ENCODE data around the gene BAMBI.

Gene BAMBI

DNA sequence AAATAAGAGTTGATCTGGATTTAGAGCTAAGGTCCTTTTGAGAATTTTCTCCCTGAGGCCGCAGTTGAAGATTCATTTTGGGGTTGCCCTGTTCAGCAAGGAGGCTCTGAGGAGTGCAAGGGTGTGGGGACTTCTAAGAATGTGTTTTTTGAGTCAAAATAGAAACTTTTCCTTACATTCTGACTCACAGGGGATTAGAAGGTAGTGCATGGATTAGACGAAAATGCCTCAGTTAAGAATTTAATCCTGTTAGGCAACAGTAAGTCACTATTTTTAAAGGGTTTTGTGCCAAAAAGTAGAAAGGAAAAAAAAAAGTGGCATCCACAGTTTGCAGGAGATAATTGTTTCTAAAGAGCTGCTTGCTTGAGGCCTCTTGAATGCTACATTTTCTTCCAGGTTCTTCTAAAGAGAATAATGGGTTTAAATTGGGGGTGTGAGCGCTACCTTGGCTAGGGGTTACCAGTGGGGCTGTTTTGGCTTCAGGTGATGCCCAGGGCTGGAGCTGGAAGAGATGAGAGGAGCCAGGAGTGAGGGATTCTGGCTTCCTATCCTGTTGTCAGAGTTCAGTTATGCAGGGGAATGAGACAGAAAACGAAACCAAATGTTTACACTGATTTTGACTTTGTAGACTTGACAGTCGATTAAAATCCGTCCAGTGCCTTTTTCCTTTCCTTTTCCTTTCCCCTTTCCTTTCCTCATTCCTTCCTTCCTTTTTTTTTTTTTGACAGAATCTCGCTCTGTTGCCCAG lies 52.9 kb downstream of the BAMBI start:
- H3K9me3 ChIP-seq (replicated peaks; ENCODE audit: insufficient read depth, low read length): no peaks in the 10 kb centered on the region
- TF ChIP-seq, protein P1, sequence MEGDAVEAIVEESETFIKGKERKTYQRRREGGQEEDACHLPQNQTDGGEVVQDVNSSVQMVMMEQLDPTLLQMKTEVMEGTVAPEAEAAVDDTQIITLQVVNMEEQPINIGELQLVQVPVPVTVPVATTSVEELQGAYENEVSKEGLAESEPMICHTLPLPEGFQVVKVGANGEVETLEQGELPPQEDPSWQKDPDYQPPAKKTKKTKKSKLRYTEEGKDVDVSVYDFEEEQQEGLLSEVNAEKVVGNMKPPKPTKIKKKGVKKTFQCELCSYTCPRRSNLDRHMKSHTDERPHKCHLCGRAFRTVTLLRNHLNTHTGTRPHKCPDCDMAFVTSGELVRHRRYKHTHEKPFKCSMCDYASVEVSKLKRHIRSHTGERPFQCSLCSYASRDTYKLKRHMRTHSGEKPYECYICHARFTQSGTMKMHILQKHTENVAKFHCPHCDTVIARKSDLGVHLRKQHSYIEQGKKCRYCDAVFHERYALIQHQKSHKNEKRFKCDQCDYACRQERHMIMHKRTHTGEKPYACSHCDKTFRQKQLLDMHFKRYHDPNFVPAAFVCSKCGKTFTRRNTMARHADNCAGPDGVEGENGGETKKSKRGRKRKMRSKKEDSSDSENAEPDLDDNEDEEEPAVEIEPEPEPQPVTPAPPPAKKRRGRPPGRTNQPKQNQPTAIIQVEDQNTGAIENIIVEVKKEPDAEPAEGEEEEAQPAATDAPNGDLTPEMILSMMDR (IDR thresholded peaks at IDR 0.05; ENCODE audit: low read length): no peak
- TF ChIP-seq EZH2phosphoT487 (IDR thresholded peaks at IDR 0.05; ENCODE audit: low read length) (no peak), EZH2 (optimal IDR thresholded peaks at IDR 0.05; ENCODE audit: low read depth, low read length) (no peak)
- H4K20me1 ChIP-seq (ENCODE audit: insufficient read depth, low read length): no peaks in the 10 kb centered on the region
- H3F3A ChIP-seq (ENCODE audit: insufficient read depth, low read length): no peaks in the 10 kb centered on the region
- no peaks in the 10 kb centered on the region for H3K27me3 ChIP-seq (replicated peaks; ENCODE audit: insufficient read depth, low read length)
- peak overlapping the region; percentile 50 for H2AFZ ChIP-seq (ENCODE audit: low read length)
- no peak overlapping the region for H3K27ac ChIP-seq (ENCODE audit: low read length)
- H3K79me2 ChIP-seq (ENCODE audit: low read length): no peaks in the 10 kb centered on the region
- H3K4me1 ChIP-seq (ENCODE audit: low read length): no peaks in the 10 kb centered on the region
- peak overlapping the region; percentile 48 for H3K4me2 ChIP-seq (ENCODE audit: low read depth, low read length)
- DNase-seq: no peak
- H3K4me3 ChIP-seq (ENCODE audit: low read length): peak overlapping the region; percentile 43
- no peak overlapping the region; the same call in 1 of the 2 replicates for H3K9ac ChIP-seq (ENCODE audit: low read length)
- no peaks in the 10 kb centered on the region for H3K9me2 ChIP-seq (replicated peaks; ENCODE audit: insufficient read depth, low read length)
- H3K36me3 ChIP-seq (replicated peaks; ENCODE audit: insufficient read depth, low read length): no peaks in the 10 kb centered on the region

DNA sequence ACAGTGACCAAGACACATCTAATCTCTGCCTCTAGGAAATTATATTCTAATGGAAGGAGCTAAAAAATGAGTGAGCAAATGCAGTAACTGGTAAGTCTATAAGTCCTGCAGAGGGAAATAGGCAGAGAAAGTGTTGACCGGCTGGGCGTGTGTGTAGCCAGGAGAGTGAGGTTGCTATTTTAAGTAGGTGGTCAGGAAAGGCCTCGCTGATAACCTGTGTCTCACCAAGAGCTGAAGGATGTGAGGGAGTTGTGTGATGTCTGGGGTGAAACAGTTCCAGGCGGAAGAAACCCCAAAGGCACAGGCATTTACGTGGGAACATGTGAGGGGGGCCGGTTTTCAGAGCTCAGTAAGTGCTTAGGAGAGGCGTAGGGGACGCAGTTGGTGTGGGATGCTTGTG lies 54.8 kb downstream of the BAMBI start:
- H2AFZ ChIP-seq (ENCODE audit: low read length): no peak overlapping the region
- TF ChIP-seq EZH2phosphoT487 (IDR thresholded peaks at IDR 0.05; ENCODE audit: low read length) (no peak), EZH2 (optimal IDR thresholded peaks at IDR 0.05; ENCODE audit: low read depth, low read length) (no peak)
- TF ChIP-seq, protein P1 (IDR thresholded peaks at IDR 0.05; ENCODE audit: low read length): no peak
- H3K79me2 ChIP-seq (ENCODE audit: low read length): no peaks in the 10 kb centered on the region
- no peaks in the 10 kb centered on the region for H3K9me3 ChIP-seq (replicated peaks; ENCODE audit: insufficient read depth, low read length)
- DNase-seq: no peak
- H3K4me2 ChIP-seq (ENCODE audit: low read depth, low read length): no peak overlapping the region
- no peaks in the 10 kb centered on the region for H4K20me1 ChIP-seq (ENCODE audit: insufficient read depth, low read length)
- H3F3A ChIP-seq (ENCODE audit: insufficient read depth, low read length): no peaks in the 10 kb centered on the region
- H3K36me3 ChIP-seq (replicated peaks; ENCODE audit: insufficient read depth, low read length): no peaks in the 10 kb centered on the region
- no peak overlapping the region for H3K4me3 ChIP-seq (ENCODE audit: low read length)
- no peaks in the 10 kb centered on the region for H3K9me2 ChIP-seq (replicated peaks; ENCODE audit: insufficient read depth, low read length)
- no peaks in the 10 kb centered on the region for H3K27me3 ChIP-seq (replicated peaks; ENCODE audit: insufficient read depth, low read length)
- no peak overlapping the region for H3K9ac ChIP-seq (ENCODE audit: low read length)
- H3K4me1 ChIP-seq (ENCODE audit: low read length): no peaks in the 10 kb centered on the region
- H3K27ac ChIP-seq (ENCODE audit: low read length): no peak overlapping the region
